NCI-H1417 treated with DMSO at 0.1 percent for 48 hours (cell line): Measurements from ENCODE around the gene RNU5B-1.

Source experiments
- DNase-seq: peaks from one replicate; lab custom pipeline; 2025; lab: John Stamatoyannopoulos, UW

RNU5B-1 gene

GRCh38 chr15:65328506-65329287 lies 24.2 kb downstream of the RNU5B-1 start:
- no peak for DNase-seq

- DNase-seq: no peak
Measured at GRCh38 chr15:65329288-65329983, 25.0 kb downstream of the RNU5B-1 start.

- DNase-seq: no peak
Measured at GRCh38 chr15:65329984-65330735, 25.7 kb downstream of the RNU5B-1 start.

- no peak for DNase-seq
Measured at GRCh38 chr15:65330934-65331645, 26.6 kb downstream of the RNU5B-1 start.

- no peak for DNase-seq
Measured at GRCh38 chr15:65331811-65332210, 27.3 kb downstream of the RNU5B-1 start.

- no peak for DNase-seq
Measured at GRCh38 chr15:65332391-65333147, 28.1 kb downstream of the RNU5B-1 start.

- no peak for DNase-seq
Measured at GRCh38 chr15:65333148-65333820, 28.8 kb downstream of the RNU5B-1 start.

GRCh38 chr15:65333856-65334255 lies 29.4 kb downstream of the RNU5B-1 start:
- no peak for DNase-seq

- DNase-seq: no peak
Measured at GRCh38 chr15:65334586-65335231, 30.2 kb downstream of the RNU5B-1 start.

- DNase-seq: no peak
Measured at GRCh38 chr15:65335278-65336055, 31.0 kb downstream of the RNU5B-1 start.

- DNase-seq: no peak
Measured at GRCh38 chr15:65336493-65337435, 32.3 kb downstream of the RNU5B-1 start.

GRCh38 chr15:65337436-65338070 lies 33.1 kb downstream of the RNU5B-1 start:
- DNase-seq: no peak

- DNase-seq: no peak
Measured at GRCh38 chr15:65338366-65338765, 33.9 kb downstream of the RNU5B-1 start.

GRCh38 chr15:65338823-65339222 lies 34.3 kb downstream of the RNU5B-1 start:
- no peak for DNase-seq

GRCh38 chr15:65339416-65339815 lies 34.9 kb downstream of the RNU5B-1 start:
- DNase-seq: no peak

- no peak for DNase-seq
Measured at GRCh38 chr15:65339920-65340319, 35.4 kb downstream of the RNU5B-1 start.

GRCh38 chr15:65342493-65342892 lies 38.0 kb downstream of the RNU5B-1 start:
- DNase-seq: no peak
